SU-DHL-6 (cell line): Measurements from ENCODE around the gene CCDC85C.

Experiments
- H2AFZ ChIP-seq: fragments of 200-600 bp; sonication (generic); 2 replicates; pipeline ENCODE4 v1.6.1; 2014; ENCODE audit warnings: low read depth, mild to moderate bottlenecking, moderate library complexity, mixed read lengths, antibody characterized with exemption, low read length; ENCODE audit not compliant: severe bottlenecking
- H3F3A ChIP-seq: fragments of 200-600 bp; shearing (Covaris generic); 2 replicates; pipeline ENCODE4 v1.6.0; 2016; ENCODE audit warnings: antibody characterized with exemption, mild to moderate bottlenecking; ENCODE audit not compliant: insufficient read depth
- H3K27ac ChIP-seq: fragments of 200-600 bp; sonication (generic); 2 replicates; pipeline ENCODE4 v1.5.1; 2016; ENCODE audit warnings: low read depth, mild to moderate bottlenecking, low read length, moderate library complexity, mixed read lengths
- H3K27me3 ChIP-seq: fragments of 200-600 bp; sonication (generic), shearing (Covaris generic); 2 replicates; pipeline ENCODE4 v1.6.0; 2014; ENCODE audit warnings: mild to moderate bottlenecking, low read length
- H3K36me3 ChIP-seq: fragments of 200-600 bp; sonication (generic); 2 replicates; pipeline ENCODE4 v1.6.1; 2014; ENCODE audit warnings: mild to moderate bottlenecking, low read length, mixed read lengths
- H3K4me2 ChIP-seq: fragments of 300-600, 200-600 bp; shearing (Covaris generic), sonication (generic); 2 replicates; pipeline ENCODE4 v1.6.0; 2014; ENCODE audit warnings: low read length, low read depth, mild to moderate bottlenecking; ENCODE audit not compliant: poor library complexity, severe bottlenecking
- H3K4me3 ChIP-seq: fragments of 200-600 bp; sonication (generic); 2 replicates; pipeline ENCODE4 v1.5.1; 2014; ENCODE audit warnings: antibody characterized with exemption, low read length, mild to moderate bottlenecking, mixed read lengths; ENCODE audit not compliant: insufficient read depth, poor library complexity, severe bottlenecking
- H3K79me2 ChIP-seq: fragments of 200-600 bp; sonication (generic); 2 replicates; pipeline ENCODE4 v1.6.1; 2014; ENCODE audit warnings: mild to moderate bottlenecking, low read length, moderate library complexity; ENCODE audit not compliant: insufficient read depth
- H3K9ac ChIP-seq: fragments of 200-600 bp; sonication (generic); 2 replicates; pipeline ENCODE4 v1.7.0; 2014; ENCODE audit warnings: mild to moderate bottlenecking, low read length
- H3K9me2 ChIP-seq: fragments of 200-600 bp; sonication (generic); replicated peaks from 2 replicates; pipeline ENCODE4 v1.6.1; 2014; ENCODE audit warnings: low read length; ENCODE audit not compliant: insufficient read depth
- H3K9me3 ChIP-seq: fragments of 200-600 bp; sonication (generic); 2 replicates; pipeline ENCODE4 v1.6.1; 2014; ENCODE audit warnings: low read length, mixed read lengths; ENCODE audit not compliant: insufficient read depth
- H4K20me1 ChIP-seq: fragments of 200-600 bp; sonication (generic); 2 replicates; pipeline ENCODE4 v1.6.1; 2014; ENCODE audit warnings: low read depth, mild to moderate bottlenecking, antibody characterized with exemption, low read length, moderate library complexity, mixed read lengths
- CTCF ChIP-seq: fragments of 200-600 bp; sonication (generic); IDR thresholded peaks from one replicate; pipeline ENCODE4 v1.5.1; 2017; ENCODE audit warnings: antibody characterized with exemption, mild to moderate bottlenecking, low read length, moderate library complexity; ENCODE audit not compliant: insufficient read depth, poor library complexity, severe bottlenecking
- EZH2phosphoT487 ChIP-seq: fragments of 200-600 bp; sonication (generic), shearing (Covaris generic); conservative IDR thresholded peaks from 2 replicates; pipeline ENCODE4 v1.6.1; 2018; ENCODE audit warnings: mild to moderate bottlenecking, antibody characterized with exemption, low read length, moderate library complexity, mixed read lengths

The CCDC85C gene

GRCh38 chr14:99624024-99624423 lies 20.0 kb upstream of the CCDC85C start:
- H3K79me2 ChIP-seq, result no peaks in the 10 kb centered on the region
- H3K27ac ChIP-seq, result no peak overlapping the region
- no peaks in the 10 kb centered on the region for H3F3A ChIP-seq
- H2AFZ ChIP-seq, result no peak overlapping the region
- TF ChIP-seq CTCF (no peak), EZH2phosphoT487 (no peak)
- no peaks in the 10 kb centered on the region for H3K27me3 ChIP-seq
- no peak overlapping the region for H3K4me2 ChIP-seq
- H3K4me3 ChIP-seq, result no peak overlapping the region
- H3K9me2 ChIP-seq, result no peaks in the 10 kb centered on the region
- no peaks in the 10 kb centered on the region for H3K9me3 ChIP-seq
- no peak overlapping the region for H3K9ac ChIP-seq
- H3K36me3 ChIP-seq, result no peaks in the 10 kb centered on the region
- H4K20me1 ChIP-seq, result no peaks in the 10 kb centered on the region

- no peaks in the 10 kb centered on the region for H3K9me3 ChIP-seq
- no peak overlapping the region for H3K27ac ChIP-seq
- no peaks in the 10 kb centered on the region for H3K79me2 ChIP-seq
- no peaks in the 10 kb centered on the region for H3K27me3 ChIP-seq
- H3K9ac ChIP-seq, result no peak overlapping the region
- H3K36me3 ChIP-seq, result no peaks in the 10 kb centered on the region
- H3K4me3 ChIP-seq, result no peak overlapping the region
- no peaks in the 10 kb centered on the region for H4K20me1 ChIP-seq
- no peak overlapping the region for H3K4me2 ChIP-seq
- TF ChIP-seq CTCF (no peak), EZH2phosphoT487 (no peak)
- no peaks in the 10 kb centered on the region for H3K9me2 ChIP-seq
- H2AFZ ChIP-seq, result no peak overlapping the region
- H3F3A ChIP-seq, result no peaks in the 10 kb centered on the region
Observed at GRCh38 chr14:99621948-99622347, 17.9 kb upstream of the CCDC85C start.

- Histone ChIP-seq H4K20me1 (no peaks in the 10 kb centered on the region), H3F3A (no peaks in the 10 kb centered on the region), H3K36me3 (no peaks in the 10 kb centered on the region), H3K4me3 (no peak overlapping the region), H3K9me2 (no peaks in the 10 kb centered on the region), H2AFZ (no peak overlapping the region), H3K27me3 (no peaks in the 10 kb centered on the region), H3K79me2 (no peaks in the 10 kb centered on the region), H3K4me2 (no peak overlapping the region), H3K9me3 (no peaks in the 10 kb centered on the region), H3K27ac (no peak overlapping the region), H3K9ac (no peak overlapping the region)
- no peak for TF ChIP-seq EZH2phosphoT487
- no peak for TF ChIP-seq CTCF
Observed at GRCh38 chr14:99619835-99620834, 16.1 kb upstream of the CCDC85C start.
